ENCODE measurements around the gene TUT1.

GRCh38 chr11:62556108-62556874 lies 35.0 kb downstream of the TUT1 start:
- TF ChIP-seq EZH2 (IDR thresholded peaks at IDR 0.05), result no peak
- peak; percentile 38; the same call in 1 of the 2 replicates for TF ChIP-seq POLR2AphosphoS5 (IDR thresholded peaks at IDR 0.05; ENCODE audit: borderline replicate concordance, low read depth, low read length)
- no peak for TF ChIP-seq FOXP2 (optimal IDR thresholded peaks at IDR 0.05; ENCODE audit: control extremely low read depth, extremely low read length, insufficient read depth)
